Measurements from ENCODE around the gene CHIT1.

DNA sequence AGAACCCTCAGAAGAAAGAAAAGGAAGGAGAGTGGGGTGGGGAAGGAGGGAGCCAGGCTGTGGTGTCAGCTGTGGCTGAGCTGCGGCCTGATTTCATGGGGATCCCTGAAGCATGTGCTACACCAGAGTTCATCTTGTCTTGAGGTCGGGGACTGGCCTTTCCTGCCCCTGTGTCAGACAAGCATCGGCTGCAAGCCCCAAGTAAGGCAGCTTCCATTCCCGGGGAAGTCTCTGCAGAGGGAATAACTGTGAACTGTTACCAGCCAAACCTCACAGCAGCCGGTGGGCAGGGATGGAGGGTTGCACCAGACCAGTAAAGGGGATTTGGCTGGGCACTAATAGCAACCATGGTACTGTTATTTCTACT, 40.2 kb upstream of the CHIT1 start:
- TF ChIP-seq, protein P1, sequence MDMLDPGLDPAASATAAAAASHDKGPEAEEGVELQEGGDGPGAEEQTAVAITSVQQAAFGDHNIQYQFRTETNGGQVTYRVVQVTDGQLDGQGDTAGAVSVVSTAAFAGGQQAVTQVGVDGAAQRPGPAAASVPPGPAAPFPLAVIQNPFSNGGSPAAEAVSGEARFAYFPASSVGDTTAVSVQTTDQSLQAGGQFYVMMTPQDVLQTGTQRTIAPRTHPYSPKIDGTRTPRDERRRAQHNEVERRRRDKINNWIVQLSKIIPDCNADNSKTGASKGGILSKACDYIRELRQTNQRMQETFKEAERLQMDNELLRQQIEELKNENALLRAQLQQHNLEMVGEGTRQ (IDR thresholded peaks at IDR 0.05; ENCODE audit: low read length), result no peak
- TF ChIP-seq CBX5 (IDR thresholded peaks at IDR 0.05; ENCODE audit: low read depth, low read length) (no peak), RFX5 (IDR thresholded peaks at IDR 0.05; ENCODE audit: borderline replicate concordance, low read depth, low read length) (no peak), CREB1 (IDR thresholded peaks at IDR 0.05) (no peak), RBBP5 (IDR thresholded peaks at IDR 0.05; ENCODE audit: borderline replicate concordance, low read depth, low read length) (no peak), HDAC2 (IDR thresholded peaks at IDR 0.05; ENCODE audit: borderline replicate concordance in 1 of 2, low read depth in 2 of 2, low read length in 2 of 2) (no peak), YY1 (IDR thresholded peaks at IDR 0.05; ENCODE audit: low read depth, low read length) (no peak), POLR2AphosphoS5 (IDR thresholded peaks at IDR 0.05; ENCODE audit: low read depth, low read length) (no peak), TAF1 (IDR thresholded peaks at IDR 0.05; ENCODE audit: low read depth, low read length) (no peak), MAFK (IDR thresholded peaks at IDR 0.05; ENCODE audit: low read depth, low read length) (no peak), RAD21 (IDR thresholded peaks at IDR 0.05 in 1 of 2, conservative IDR thresholded peaks at IDR 0.05 in 1 of 2; ENCODE audit: low read depth in 2 of 2, low read length in 2 of 2) (no peak), KDM1A (IDR thresholded peaks at IDR 0.05; ENCODE audit: borderline replicate concordance, low read length) (no peak)
- TF ChIP-seq, protein P2, sequence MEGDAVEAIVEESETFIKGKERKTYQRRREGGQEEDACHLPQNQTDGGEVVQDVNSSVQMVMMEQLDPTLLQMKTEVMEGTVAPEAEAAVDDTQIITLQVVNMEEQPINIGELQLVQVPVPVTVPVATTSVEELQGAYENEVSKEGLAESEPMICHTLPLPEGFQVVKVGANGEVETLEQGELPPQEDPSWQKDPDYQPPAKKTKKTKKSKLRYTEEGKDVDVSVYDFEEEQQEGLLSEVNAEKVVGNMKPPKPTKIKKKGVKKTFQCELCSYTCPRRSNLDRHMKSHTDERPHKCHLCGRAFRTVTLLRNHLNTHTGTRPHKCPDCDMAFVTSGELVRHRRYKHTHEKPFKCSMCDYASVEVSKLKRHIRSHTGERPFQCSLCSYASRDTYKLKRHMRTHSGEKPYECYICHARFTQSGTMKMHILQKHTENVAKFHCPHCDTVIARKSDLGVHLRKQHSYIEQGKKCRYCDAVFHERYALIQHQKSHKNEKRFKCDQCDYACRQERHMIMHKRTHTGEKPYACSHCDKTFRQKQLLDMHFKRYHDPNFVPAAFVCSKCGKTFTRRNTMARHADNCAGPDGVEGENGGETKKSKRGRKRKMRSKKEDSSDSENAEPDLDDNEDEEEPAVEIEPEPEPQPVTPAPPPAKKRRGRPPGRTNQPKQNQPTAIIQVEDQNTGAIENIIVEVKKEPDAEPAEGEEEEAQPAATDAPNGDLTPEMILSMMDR (IDR thresholded peaks at IDR 0.05; ENCODE audit: control extremely low read depth in 1 of 3, insufficient read depth in 1 of 3, low read depth in 1 of 3, low read length in 3 of 3), result no peak

Measured in H1 (cell line).